SU-DHL-6 (cell line): Measurements from ENCODE around the gene TRPM8.

Experiments
- H2AFZ ChIP-seq: fragments of 200-600 bp; sonication (generic); 2 replicates; pipeline ENCODE4 v1.6.1; 2014; ENCODE audit warnings: low read depth, mild to moderate bottlenecking, moderate library complexity, mixed read lengths, antibody characterized with exemption, low read length; ENCODE audit not compliant: severe bottlenecking
- H3F3A ChIP-seq: fragments of 200-600 bp; shearing (Covaris generic); 2 replicates; pipeline ENCODE4 v1.6.0; 2016; ENCODE audit warnings: antibody characterized with exemption, mild to moderate bottlenecking; ENCODE audit not compliant: insufficient read depth
- H3K27ac ChIP-seq: fragments of 200-600 bp; sonication (generic); 2 replicates; pipeline ENCODE4 v1.5.1; 2016; ENCODE audit warnings: low read depth, mild to moderate bottlenecking, low read length, moderate library complexity, mixed read lengths
- H3K27me3 ChIP-seq: fragments of 200-600 bp; sonication (generic), shearing (Covaris generic); 2 replicates; pipeline ENCODE4 v1.6.0; 2014; ENCODE audit warnings: mild to moderate bottlenecking, low read length
- H3K36me3 ChIP-seq: fragments of 200-600 bp; sonication (generic); 2 replicates; pipeline ENCODE4 v1.6.1; 2014; ENCODE audit warnings: mild to moderate bottlenecking, low read length, mixed read lengths
- H3K4me2 ChIP-seq: fragments of 300-600, 200-600 bp; shearing (Covaris generic), sonication (generic); 2 replicates; pipeline ENCODE4 v1.6.0; 2014; ENCODE audit warnings: low read length, low read depth, mild to moderate bottlenecking; ENCODE audit not compliant: poor library complexity, severe bottlenecking
- H3K4me3 ChIP-seq: fragments of 200-600 bp; sonication (generic); 2 replicates; pipeline ENCODE4 v1.5.1; 2014; ENCODE audit warnings: antibody characterized with exemption, low read length, mild to moderate bottlenecking, mixed read lengths; ENCODE audit not compliant: insufficient read depth, poor library complexity, severe bottlenecking
- H3K79me2 ChIP-seq: fragments of 200-600 bp; sonication (generic); 2 replicates; pipeline ENCODE4 v1.6.1; 2014; ENCODE audit warnings: mild to moderate bottlenecking, low read length, moderate library complexity; ENCODE audit not compliant: insufficient read depth
- H3K9ac ChIP-seq: fragments of 200-600 bp; sonication (generic); 2 replicates; pipeline ENCODE4 v1.7.0; 2014; ENCODE audit warnings: mild to moderate bottlenecking, low read length
- H3K9me2 ChIP-seq: fragments of 200-600 bp; sonication (generic); replicated peaks from 2 replicates; pipeline ENCODE4 v1.6.1; 2014; ENCODE audit warnings: low read length; ENCODE audit not compliant: insufficient read depth
- H3K9me3 ChIP-seq: fragments of 200-600 bp; sonication (generic); 2 replicates; pipeline ENCODE4 v1.6.1; 2014; ENCODE audit warnings: low read length, mixed read lengths; ENCODE audit not compliant: insufficient read depth
- H4K20me1 ChIP-seq: fragments of 200-600 bp; sonication (generic); 2 replicates; pipeline ENCODE4 v1.6.1; 2014; ENCODE audit warnings: low read depth, mild to moderate bottlenecking, antibody characterized with exemption, low read length, moderate library complexity, mixed read lengths
- CTCF ChIP-seq: fragments of 200-600 bp; sonication (generic); IDR thresholded peaks from one replicate; pipeline ENCODE4 v1.5.1; 2017; ENCODE audit warnings: antibody characterized with exemption, mild to moderate bottlenecking, low read length, moderate library complexity; ENCODE audit not compliant: insufficient read depth, poor library complexity, severe bottlenecking
- EZH2phosphoT487 ChIP-seq: fragments of 200-600 bp; sonication (generic), shearing (Covaris generic); conservative IDR thresholded peaks from 2 replicates; pipeline ENCODE4 v1.6.1; 2018; ENCODE audit warnings: mild to moderate bottlenecking, antibody characterized with exemption, low read length, moderate library complexity, mixed read lengths

TRPM8 gene

GRCh38 chr2:233992513-233993217, 75.5 kb downstream of the TRPM8 start:
- H3K36me3 ChIP-seq = no peaks in the 10 kb centered on the region
- H2AFZ ChIP-seq = no peak overlapping the region
- H3K9me2 ChIP-seq = no peaks in the 10 kb centered on the region
- no peak overlapping the region for H3K9ac ChIP-seq
- no peaks in the 10 kb centered on the region for H3K27me3 ChIP-seq
- H3F3A ChIP-seq = no peaks in the 10 kb centered on the region
- no peaks in the 10 kb centered on the region for H3K79me2 ChIP-seq
- no peak for TF ChIP-seq CTCF
- TF ChIP-seq EZH2phosphoT487 = no peak
- H3K27ac ChIP-seq = no peak overlapping the region
- H3K4me3 ChIP-seq = no peak overlapping the region
- H4K20me1 ChIP-seq = no peaks in the 10 kb centered on the region
- H3K9me3 ChIP-seq = no peaks in the 10 kb centered on the region
- no peak overlapping the region for H3K4me2 ChIP-seq

GRCh38 chr2:233993461-233993860, 76.3 kb downstream of the TRPM8 start:
- H3K79me2 ChIP-seq = no peaks in the 10 kb centered on the region
- H3K27ac ChIP-seq = no peak overlapping the region
- TF ChIP-seq EZH2phosphoT487 (no peak), CTCF (no peak)

GRCh38 chr2:233994151-233994550, 77.0 kb downstream of the TRPM8 start:
- Histone ChIP-seq H3K4me2 (no peak overlapping the region), H3K9ac (no peak overlapping the region), H3F3A (no peaks in the 10 kb centered on the region), H3K27me3 (no peaks in the 10 kb centered on the region), H2AFZ (no peak overlapping the region), H3K36me3 (no peaks in the 10 kb centered on the region), H3K9me2 (no peaks in the 10 kb centered on the region), H3K79me2 (no peaks in the 10 kb centered on the region), H4K20me1 (no peaks in the 10 kb centered on the region), H3K4me3 (no peak overlapping the region), H3K9me3 (no peaks in the 10 kb centered on the region), H3K27ac (no peak overlapping the region)
- TF ChIP-seq EZH2phosphoT487 (no peak), CTCF (no peak)

More at GRCh38 chr2:233993461-233993860, 76.3 kb downstream of the TRPM8 start:
- no peak overlapping the region for H3K9ac ChIP-seq
- no peaks in the 10 kb centered on the region for H3K36me3 ChIP-seq
- no peak overlapping the region for H2AFZ ChIP-seq
- H4K20me1 ChIP-seq = no peaks in the 10 kb centered on the region
- H3K4me2 ChIP-seq = no peak overlapping the region
- H3K4me3 ChIP-seq = no peak overlapping the region
- no peaks in the 10 kb centered on the region for H3K27me3 ChIP-seq
- no peaks in the 10 kb centered on the region for H3K9me3 ChIP-seq
- no peaks in the 10 kb centered on the region for H3K9me2 ChIP-seq
- H3F3A ChIP-seq = no peaks in the 10 kb centered on the region
